GM12865 (cell line): Measurements from ENCODE around the gene OPCML.

Experiments used
- DNase-seq: peaks from one replicate; pipeline ENCODE4 v3.0.0; 2010; ENCODE audit warnings: low read depth
- H3K4me3 ChIP-seq: 2 replicates; pipeline ENCODE4 v1.5.1; 2011; ENCODE audit warnings: mild to moderate bottlenecking, low read depth, low read length, control low read depth
- CTCF ChIP-seq: IDR thresholded peaks from 2 replicates; pipeline ENCODE4 v1.5.1; 2011; ENCODE audit warnings: low read length, control low read depth, low read depth, inconsistent platforms; ENCODE audit not compliant: insufficient read depth; ENCODE audit errors: missing control alignments

The OPCML gene

DNA sequence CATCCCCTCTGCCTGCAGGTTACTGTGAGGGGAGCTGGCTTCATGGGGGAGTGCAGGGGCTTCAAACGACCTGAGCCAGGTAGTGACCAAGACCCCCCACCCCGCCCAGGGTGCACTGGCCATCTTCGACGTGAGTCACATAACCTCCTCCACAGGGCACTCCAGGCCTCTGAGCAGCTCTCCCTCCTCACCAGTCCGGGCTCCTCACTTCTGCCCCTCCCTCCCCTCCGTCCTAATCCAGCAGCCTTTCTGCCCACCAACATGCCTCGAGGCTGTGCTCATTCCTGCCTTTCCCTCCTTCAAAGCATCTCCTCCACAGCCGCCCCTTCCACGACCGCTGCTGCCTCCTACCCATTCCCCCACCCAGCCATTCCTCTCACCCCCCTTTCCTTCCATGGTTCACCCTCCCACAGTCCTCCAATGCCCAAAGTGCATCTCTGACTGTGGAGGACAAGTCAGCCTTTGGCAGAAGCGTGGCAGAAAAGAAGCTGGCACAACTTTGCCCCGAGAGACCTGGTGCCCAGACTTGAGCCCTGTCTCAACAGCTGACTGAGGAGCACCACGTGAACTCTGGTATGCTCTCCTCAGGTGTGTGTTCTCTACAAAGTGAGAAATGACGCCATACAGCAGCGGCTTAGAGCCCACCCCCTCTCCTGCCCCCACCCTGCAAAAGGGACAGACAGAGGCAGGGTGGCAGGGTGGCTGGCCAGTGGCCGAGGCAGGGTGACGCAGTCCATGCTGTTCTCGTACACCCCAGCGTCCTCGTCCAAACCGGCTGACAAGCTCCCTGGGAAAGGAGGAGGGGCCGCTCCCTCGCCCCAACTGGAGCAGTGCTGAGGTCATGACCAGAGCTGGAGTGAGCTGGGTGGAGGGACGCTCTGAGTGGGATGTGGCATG is 30.4 kb downstream of the OPCML start:
- H3K4me3 ChIP-seq: no peak overlapping the region
- no peak for DNase-seq
- no peak for TF ChIP-seq CTCF

DNA sequence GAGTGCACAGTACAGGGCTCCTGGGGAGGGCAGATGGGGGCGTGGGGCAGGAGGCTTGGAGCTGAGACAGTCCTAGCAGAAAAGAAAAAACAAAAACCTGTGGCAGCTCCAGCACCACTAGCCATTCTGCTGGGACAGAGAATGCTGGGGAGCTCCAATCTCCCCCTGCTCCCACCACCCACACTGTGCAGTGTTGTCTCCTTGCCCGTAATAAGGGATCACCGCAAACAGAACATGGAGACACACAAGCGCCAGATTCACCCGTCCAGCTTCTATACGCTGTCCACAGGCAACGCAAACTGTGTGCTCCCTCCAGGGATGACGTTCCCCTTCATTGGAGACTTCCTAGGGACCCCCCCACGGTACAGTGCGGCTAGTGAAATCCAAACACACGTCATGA is 31.4 kb downstream of the OPCML start:
- TF ChIP-seq CTCF: no peak
- no peak for DNase-seq
- H3K4me3 ChIP-seq: no peak overlapping the region

DNA sequence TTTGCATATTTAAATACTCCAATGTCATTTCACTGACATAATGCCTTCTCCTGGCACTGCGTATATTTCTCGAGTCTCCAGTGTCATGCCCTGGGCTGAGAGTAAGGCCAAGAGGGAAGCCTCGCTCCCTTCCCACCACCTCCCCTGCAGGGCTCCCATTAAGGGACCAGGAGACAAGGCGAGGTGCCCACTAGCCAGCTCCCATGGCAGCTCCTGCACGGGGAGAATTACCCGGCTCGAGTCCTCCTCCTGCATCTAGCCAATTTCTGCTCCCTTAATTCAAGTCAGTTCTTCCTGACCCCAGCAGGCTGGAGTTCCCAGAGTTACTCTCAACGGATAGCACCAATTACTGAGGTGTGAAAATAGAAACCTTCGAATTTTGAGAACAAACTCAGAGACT is 31.9 kb downstream of the OPCML start:
- TF ChIP-seq CTCF: no peak
- no peak overlapping the region for H3K4me3 ChIP-seq
- no peak for DNase-seq

- no peak for TF ChIP-seq CTCF
- H3K4me3 ChIP-seq: no peak overlapping the region
- no peak for DNase-seq
Observed at GRCh38 chr11:133498969-133499368, 33.3 kb downstream of the OPCML start.

DNA sequence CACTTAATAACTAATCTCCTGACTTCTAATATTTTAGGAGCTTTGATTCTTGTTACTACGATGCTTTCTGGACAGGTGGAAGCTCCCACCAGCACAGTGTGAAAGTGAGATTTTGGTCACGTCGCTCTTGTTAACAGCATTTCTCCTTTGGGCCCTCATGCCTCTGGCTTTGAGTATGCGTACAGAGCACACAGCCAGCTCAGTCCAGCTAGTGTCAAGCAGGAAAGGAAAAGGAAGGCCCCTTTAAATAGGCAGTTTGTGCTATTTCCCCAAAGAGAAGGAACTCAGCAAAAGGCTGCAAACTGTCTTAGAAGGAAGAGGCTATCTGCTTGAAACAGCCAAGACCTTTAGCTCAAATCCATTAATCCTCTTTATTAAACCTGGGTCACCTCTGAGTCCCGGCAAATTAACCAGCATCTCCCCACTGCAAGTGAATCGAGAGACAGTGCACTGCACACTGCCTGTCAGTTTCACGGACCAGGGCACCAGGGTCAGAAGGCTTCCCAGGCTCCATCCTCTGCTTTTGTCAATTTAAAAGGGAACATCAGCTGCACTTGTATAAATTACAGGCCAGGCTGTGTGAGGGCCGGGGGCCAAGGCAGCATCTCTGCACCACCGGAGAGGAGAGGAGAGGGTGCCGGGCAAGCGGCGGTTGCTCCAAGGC is 34.7 kb downstream of the OPCML start:
- no peak overlapping the region for H3K4me3 ChIP-seq
- DNase-seq: no peak
- no peak for TF ChIP-seq CTCF

DNA sequence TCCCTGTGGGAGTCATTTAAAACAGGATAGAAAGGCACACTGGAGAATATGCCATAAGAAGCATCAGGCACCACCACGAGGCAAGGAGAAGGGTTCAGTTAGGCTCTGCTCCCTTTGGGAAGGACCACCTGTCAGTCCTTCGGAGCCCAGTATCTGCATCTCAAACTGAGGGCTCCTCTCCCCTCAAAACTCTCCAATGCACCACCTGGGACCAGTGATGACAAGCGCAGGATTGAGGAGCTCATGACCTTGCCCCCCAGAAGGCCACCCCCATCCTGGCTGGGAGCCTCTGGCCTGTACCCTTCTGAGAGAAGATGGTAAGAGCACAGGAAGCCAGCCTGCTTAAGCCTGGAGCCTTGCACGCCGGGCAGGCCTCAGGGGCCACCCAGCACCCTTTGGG is 39.4 kb downstream of the OPCML start:
- no peak overlapping the region for H3K4me3 ChIP-seq
- TF ChIP-seq CTCF: no peak
- DNase-seq: no peak
